HG03280 (cell line): ENCODE measurements around the gene GNG3.

Experiments
- ATAC-seq: cut with Tn5 transposase; IDR thresholded peaks from one replicate; pipeline ENCODE4 v1.9.1; 2021; ENCODE audit warnings: mild to moderate bottlenecking, moderate library complexity; ENCODE audit not compliant: unreplicated experiment

Gene GNG3

DNA sequence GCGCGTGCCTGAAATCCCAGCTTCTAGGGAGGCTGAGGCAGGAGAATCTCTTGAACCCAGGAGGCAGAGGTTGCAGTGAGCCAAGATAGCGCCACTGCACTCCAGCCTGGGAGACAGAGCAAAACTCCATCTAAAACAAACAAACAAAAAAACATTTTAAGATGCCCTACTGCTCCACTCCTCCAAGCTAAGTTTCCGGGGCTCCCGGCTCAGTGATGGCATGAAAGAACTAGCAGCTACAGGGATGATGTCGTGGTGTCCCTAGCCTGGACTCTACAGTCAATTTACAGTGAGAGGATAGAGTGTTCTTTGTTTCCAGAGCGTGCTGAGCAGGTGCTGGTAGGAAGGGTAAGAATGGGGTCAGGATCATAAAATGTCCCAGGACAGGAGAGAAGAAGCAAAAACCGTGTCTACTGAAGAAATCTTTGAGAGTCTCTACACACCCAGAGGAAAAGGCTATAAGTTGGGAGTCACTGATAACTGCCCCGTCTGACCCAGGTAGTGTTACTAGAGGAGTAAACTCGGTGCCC, 47.7 kb downstream of the GNG3 start:
- ATAC-seq: no peak

DNA sequence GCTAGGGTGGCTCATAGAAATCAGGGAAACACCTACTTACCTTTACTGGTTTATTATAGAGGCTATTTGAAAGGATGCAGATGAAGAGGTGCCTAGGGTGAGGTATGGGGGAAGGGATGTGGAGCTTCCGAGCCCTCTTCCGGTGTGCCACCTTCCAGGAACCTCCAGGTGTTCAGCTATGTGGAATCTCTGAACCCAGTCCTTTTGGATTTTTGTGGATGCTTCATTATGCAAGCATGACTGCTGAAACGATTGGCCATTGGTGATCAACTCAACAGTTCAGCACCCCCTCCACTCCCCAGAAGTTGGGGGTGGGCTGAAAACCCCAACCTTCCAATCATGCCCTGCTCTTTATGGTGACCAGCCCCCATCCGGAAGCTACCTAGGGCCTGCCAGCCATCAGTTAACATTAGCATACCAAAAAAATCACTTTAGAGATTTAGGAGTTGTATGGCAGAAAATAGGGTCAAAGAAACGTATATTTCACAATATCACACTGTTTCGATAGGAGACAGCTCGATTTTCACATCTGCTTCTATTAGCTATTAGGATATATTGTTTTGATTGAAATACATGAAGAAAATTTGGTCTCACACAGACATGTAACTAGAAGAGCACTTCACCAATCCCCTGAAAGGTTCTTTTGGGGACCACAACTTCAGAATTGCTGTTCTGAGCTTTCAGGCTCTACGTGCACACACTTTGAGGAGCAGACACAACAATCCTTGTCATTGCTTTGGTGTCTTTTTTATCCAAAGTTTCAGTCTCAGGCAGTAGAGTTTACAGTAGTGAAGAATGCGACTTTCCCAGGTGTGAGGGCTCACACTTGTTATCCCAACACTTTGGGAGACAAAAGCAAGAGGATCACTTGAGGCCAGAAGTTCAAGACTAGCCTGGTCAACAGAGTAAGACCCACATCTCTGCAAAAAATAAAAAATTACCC, 50.6 kb downstream of the GNG3 start:
- ATAC-seq: no peak
